ENCODE measurements around the gene AFG1L.
"Not testable (repeated sequence)": the region's sequence is repeated elsewhere in the genome, so short reads cannot be mapped to it uniquely, and the experiment has no call there.

The AFG1L gene

GRCh38 chr6:108309844-108310243 lies 15.0 kb downstream of the AFG1L start:
- H3K36me3 Mint-ChIP-seq, result no peaks in the 10 kb centered on the region
- ATAC-seq (no peak), DNase-seq (ENCODE audit: low spot score in 2 of 2) (no peak)
- H3K4me3 Mint-ChIP-seq, result no peak overlapping the region
- no peaks in the 10 kb centered on the region for H3K4me1 Mint-ChIP-seq
- H3K27ac Mint-ChIP-seq, result no peak overlapping the region
- H3K9me3 Mint-ChIP-seq, result no peaks in the 10 kb centered on the region

DNA sequence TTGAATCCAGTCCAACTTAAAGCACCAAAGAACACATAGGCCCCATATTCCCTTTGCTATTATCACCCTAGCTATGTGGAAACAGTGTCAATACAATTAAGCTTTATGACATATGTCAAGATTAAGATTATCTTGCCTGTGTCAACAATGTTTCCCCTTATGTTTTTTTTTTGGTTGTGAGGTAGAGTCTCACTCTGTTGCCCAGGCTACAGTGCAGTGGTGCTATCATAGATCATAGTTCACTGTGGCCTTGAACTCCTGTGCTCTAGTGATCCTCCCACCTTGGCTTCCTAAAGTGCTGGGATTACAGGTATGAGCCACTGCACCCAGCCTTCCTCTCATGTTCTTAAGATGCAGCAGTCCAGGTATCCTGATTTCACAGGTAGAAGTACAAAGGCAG lies 17.8 kb downstream of the AFG1L start:
- no peaks in the 10 kb centered on the region for H3K36me3 Mint-ChIP-seq
- no peaks in the 10 kb centered on the region for H3K4me1 Mint-ChIP-seq
- ATAC-seq (no peak), DNase-seq (ENCODE audit: low spot score in 2 of 2) (no peak)
- no peak overlapping the region for H3K4me3 Mint-ChIP-seq
- H3K27ac Mint-ChIP-seq, result no peak overlapping the region
- H3K9me3 Mint-ChIP-seq, result no peaks in the 10 kb centered on the region

GRCh38 chr6:108321253-108321747 lies 26.4 kb downstream of the AFG1L start:
- Mint-ChIP-seq H3K4me3 (no peak overlapping the region), H3K9me3 (no peaks in the 10 kb centered on the region), H3K27ac (no peak overlapping the region), H3K36me3 (no peaks in the 10 kb centered on the region), H3K4me1 (no peaks in the 10 kb centered on the region)
- no peak for DNase-seq (ENCODE audit: low spot score in 2 of 2)
- ATAC-seq, result no peak

GRCh38 chr6:108322728-108323127 lies 27.9 kb downstream of the AFG1L start:
- Mint-ChIP-seq H3K4me1 (no peaks in the 10 kb centered on the region), H3K27ac (no peak overlapping the region), H3K4me3 (no peak overlapping the region), H3K9me3 (no peaks in the 10 kb centered on the region), H3K36me3 (no peaks in the 10 kb centered on the region)
- DNase-seq (ENCODE audit: low spot score in 2 of 2), result no peak
- no peak for ATAC-seq

- ATAC-seq (no peak), DNase-seq (ENCODE audit: low spot score in 2 of 2) (no peak)
- H3K4me1 Mint-ChIP-seq, result no peaks in the 10 kb centered on the region
- no peak overlapping the region for H3K4me3 Mint-ChIP-seq
- H3K36me3 Mint-ChIP-seq, result no peaks in the 10 kb centered on the region
- no peak overlapping the region for H3K27ac Mint-ChIP-seq
- no peaks in the 10 kb centered on the region for H3K9me3 Mint-ChIP-seq
Observed at GRCh38 chr6:108323710-108324466, 29.0 kb downstream of the AFG1L start.

GRCh38 chr6:108330221-108330785 lies 35.4 kb downstream of the AFG1L start:
- H3K4me3 Mint-ChIP-seq; DNase-seq (ENCODE audit: low spot score in 2 of 2); H3K4me1 Mint-ChIP-seq; H3K9me3 Mint-ChIP-seq; ATAC-seq; H3K27ac Mint-ChIP-seq; H3K36me3 Mint-ChIP-seq: not testable (repeated sequence)

DNA sequence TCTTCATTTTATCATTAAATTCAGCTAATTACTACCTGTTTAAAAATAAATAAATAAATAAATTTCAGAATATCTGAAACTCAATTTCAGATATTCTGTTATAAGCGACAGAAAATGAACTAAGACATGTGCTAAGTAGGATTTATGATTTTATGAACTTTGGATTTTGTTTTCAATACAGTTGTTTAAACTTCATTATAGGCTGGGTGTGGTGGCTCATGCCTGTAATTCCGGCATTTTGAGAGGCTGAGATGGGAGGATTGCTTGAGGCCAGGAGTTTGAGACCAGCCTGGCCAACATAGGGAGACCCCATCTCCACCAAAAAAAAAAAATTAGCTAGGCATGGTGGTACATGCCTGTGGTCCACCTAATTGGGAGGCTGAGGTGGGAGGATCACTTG lies 36.0 kb downstream of the AFG1L start:
- H3K4me1 Mint-ChIP-seq, result no peaks in the 10 kb centered on the region
- H3K4me3 Mint-ChIP-seq, result no peak overlapping the region
- no peaks in the 10 kb centered on the region for H3K9me3 Mint-ChIP-seq
- ATAC-seq (no peak), DNase-seq (ENCODE audit: low spot score in 2 of 2) (no peak)
- H3K27ac Mint-ChIP-seq, result no peak overlapping the region
- H3K36me3 Mint-ChIP-seq, result no peaks in the 10 kb centered on the region

DNA sequence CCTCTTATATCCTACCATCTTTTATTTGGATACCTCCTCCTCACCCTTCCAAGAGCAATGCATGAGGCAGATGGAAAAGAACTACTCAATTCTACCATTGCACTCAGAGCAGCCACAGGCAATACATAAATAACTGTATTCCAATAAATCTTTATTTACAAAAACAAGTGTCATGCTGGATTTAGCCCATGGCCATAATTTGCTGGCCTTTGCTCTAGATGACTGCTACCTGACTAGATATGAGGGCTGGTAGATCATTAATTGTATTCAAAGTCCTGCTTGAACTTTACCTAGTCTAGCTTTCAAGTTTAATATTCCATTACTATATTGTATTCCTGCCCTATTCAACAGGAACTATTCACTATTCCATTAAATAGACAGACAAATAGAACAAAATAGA lies 37.1 kb downstream of the AFG1L start:
- no peak overlapping the region for H3K4me3 Mint-ChIP-seq
- H3K27ac Mint-ChIP-seq, result no peak overlapping the region
- DNase-seq (ENCODE audit: low spot score in 2 of 2), result no peak
- no peak for ATAC-seq
- H3K9me3 Mint-ChIP-seq, result no peaks in the 10 kb centered on the region
- no peaks in the 10 kb centered on the region for H3K36me3 Mint-ChIP-seq
- H3K4me1 Mint-ChIP-seq, result no peaks in the 10 kb centered on the region

DNA sequence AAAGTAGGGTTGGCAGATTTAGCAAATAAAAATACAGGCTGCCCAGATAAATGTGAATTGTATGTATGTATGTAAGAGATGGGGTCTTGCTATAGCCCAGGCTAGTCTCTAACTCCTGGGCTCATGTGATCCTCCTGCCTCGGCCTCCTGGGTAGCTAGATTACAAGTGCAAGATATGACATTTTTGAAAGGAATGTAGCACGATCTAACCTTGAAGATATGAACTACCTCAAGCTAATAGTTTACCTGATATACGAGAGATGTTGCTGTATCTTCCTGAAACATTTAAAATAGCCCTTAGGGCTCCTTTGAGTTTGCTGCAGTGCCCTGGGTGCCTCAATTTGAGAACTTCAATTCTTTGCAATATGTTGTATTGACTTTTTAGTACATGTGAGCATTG lies 42.1 kb downstream of the AFG1L start:
- Mint-ChIP-seq H3K36me3 (no peaks in the 10 kb centered on the region), H3K4me3 (no peak overlapping the region), H3K4me1 (no peaks in the 10 kb centered on the region), H3K9me3 (no peaks in the 10 kb centered on the region), H3K27ac (no peak overlapping the region)
- ATAC-seq (no peak), DNase-seq (ENCODE audit: low spot score in 2 of 2) (no peak)

DNA sequence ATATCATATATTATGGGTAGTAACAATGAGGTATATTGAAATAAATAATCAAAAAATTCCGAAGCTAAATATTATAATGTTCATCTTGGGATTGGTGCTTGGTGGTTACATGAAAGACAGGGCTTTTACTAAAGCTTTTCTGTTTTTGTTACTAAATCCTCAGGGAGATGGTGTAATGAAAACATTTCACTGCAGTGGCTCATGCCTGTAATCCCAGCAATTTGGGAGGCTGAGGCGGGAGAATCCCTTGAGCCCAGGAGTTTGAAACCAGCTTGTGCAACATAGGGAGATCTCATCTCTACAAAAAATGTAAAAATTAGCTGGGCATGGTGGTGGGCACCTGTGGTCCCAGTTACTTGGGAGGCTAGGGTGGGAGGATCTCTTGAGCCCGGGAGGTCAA lies 42.9 kb downstream of the AFG1L start:
- no peak overlapping the region for H3K4me3 Mint-ChIP-seq
- H3K36me3 Mint-ChIP-seq, result no peaks in the 10 kb centered on the region
- no peak for ATAC-seq
- no peaks in the 10 kb centered on the region for H3K4me1 Mint-ChIP-seq
- H3K27ac Mint-ChIP-seq, result no peak overlapping the region
- DNase-seq (ENCODE audit: low spot score in 2 of 2), result no peak
- no peaks in the 10 kb centered on the region for H3K9me3 Mint-ChIP-seq

- Mint-ChIP-seq H3K9me3 (no peaks in the 10 kb centered on the region), H3K27ac (no peak overlapping the region), H3K36me3 (no peaks in the 10 kb centered on the region), H3K4me1 (no peaks in the 10 kb centered on the region), H3K4me3 (no peak overlapping the region)
- DNase-seq (ENCODE audit: low spot score in 2 of 2), result no peak
- no peak for ATAC-seq
Observed at GRCh38 chr6:108341372-108341771, 46.5 kb downstream of the AFG1L start.

DNA sequence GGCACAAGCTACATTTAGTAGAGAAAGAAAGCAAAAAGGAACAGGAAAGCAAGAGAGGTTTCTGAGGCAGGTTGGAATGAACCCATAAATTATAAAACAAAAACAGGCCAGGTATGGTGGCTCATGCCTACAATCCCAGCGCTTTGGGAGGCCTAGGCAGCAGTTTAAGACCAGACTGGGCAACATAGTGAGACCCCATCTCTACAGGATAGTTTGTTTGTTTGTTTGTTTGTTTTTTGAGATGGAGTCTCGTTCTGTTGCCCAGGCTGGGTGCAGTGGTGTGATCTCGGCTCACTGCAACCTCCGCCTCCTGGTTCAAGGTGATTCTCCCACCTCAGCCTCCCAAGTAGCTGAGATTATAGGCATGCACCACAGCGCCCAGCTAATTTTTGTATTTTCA lies 49.0 kb downstream of the AFG1L start:
- peaks cover 6% of the 10 kb centered on the region for H3K4me1 Mint-ChIP-seq
- no peaks in the 10 kb centered on the region for H3K36me3 Mint-ChIP-seq
- H3K27ac Mint-ChIP-seq, result no peak overlapping the region
- H3K9me3 Mint-ChIP-seq, result no peaks in the 10 kb centered on the region
- no peak overlapping the region for H3K4me3 Mint-ChIP-seq
- DNase-seq (ENCODE audit: low spot score in 2 of 2) (no peak), ATAC-seq (no peak)

GRCh38 chr6:108348655-108349349 lies 53.9 kb downstream of the AFG1L start:
- peak; percentile 67 for ATAC-seq
- H3K9me3 Mint-ChIP-seq, result no peaks in the 10 kb centered on the region
- peaks cover 9% of the 10 kb centered on the region for H3K4me1 Mint-ChIP-seq
- DNase-seq (ENCODE audit: low spot score in 2 of 2), result no peak
- H3K4me3 Mint-ChIP-seq, result no peak overlapping the region
- no peaks in the 10 kb centered on the region for H3K36me3 Mint-ChIP-seq
- peak overlapping the region; percentile 51 for H3K27ac Mint-ChIP-seq

GRCh38 chr6:108350528-108350927 lies 55.7 kb downstream of the AFG1L start:
- Mint-ChIP-seq H3K36me3 (no peaks in the 10 kb centered on the region), H3K27ac (no peak overlapping the region), H3K4me1 (peaks cover 9% of the 10 kb centered on the region), H3K9me3 (no peaks in the 10 kb centered on the region), H3K4me3 (no peak overlapping the region)
- ATAC-seq (no peak), DNase-seq (ENCODE audit: low spot score in 2 of 2) (no peak)

DNA sequence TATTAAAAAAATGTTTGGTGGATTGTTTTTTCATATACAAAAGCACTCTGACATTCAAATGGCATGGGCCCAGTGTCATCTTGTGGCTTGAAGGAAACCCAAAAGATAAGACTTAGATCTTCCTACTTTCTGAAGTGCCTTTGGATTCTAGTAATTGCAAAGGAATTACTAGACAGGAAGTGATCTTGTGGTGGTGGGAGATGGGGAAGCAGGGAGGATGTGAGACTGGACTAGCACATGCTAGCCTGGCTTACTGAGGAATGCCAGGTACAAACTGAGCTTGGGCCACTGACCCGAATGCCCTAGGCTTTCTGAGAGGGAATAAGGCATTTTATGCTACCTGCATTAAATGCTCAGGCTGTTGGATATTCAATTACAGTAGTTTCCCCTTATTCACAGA lies 59.0 kb downstream of the AFG1L start:
- no peak for ATAC-seq

GRCh38 chr6:108355120-108355519 lies 60.3 kb downstream of the AFG1L start:
- H3K27ac Mint-ChIP-seq, result no peak overlapping the region
- H3K4me1 Mint-ChIP-seq, result no peaks in the 10 kb centered on the region
- no peaks in the 10 kb centered on the region for H3K36me3 Mint-ChIP-seq

More for the DNA sequence above, 59.0 kb downstream of the AFG1L start:
- Mint-ChIP-seq H3K27ac (no peak overlapping the region), H3K9me3 (no peaks in the 10 kb centered on the region), H3K4me1 (peaks cover 3% of the 10 kb centered on the region), H3K4me3 (no peak overlapping the region), H3K36me3 (no peaks in the 10 kb centered on the region)
- DNase-seq (ENCODE audit: low spot score in 2 of 2), result no peak

More at GRCh38 chr6:108355120-108355519, 60.3 kb downstream of the AFG1L start:
- H3K9me3 Mint-ChIP-seq, result no peaks in the 10 kb centered on the region
- ATAC-seq (no peak), DNase-seq (ENCODE audit: low spot score in 2 of 2) (no peak)
- H3K4me3 Mint-ChIP-seq, result no peak overlapping the region
